ENCODE measurements around the gene ABLIM1. TPM values are rescaled to one million over a fixed set of nuclear protein-coding genes. Genes with fewer than 3 reads are reported as not detected.
A peak's percentile ranks its signal among the peaks of the same experiment; 100 is the strongest.

ABLIM1 gene
- total and polyA plus RNA-seq, 2 experiments from 2014 or later = 21.9 to 45.1 TPM

DNA sequence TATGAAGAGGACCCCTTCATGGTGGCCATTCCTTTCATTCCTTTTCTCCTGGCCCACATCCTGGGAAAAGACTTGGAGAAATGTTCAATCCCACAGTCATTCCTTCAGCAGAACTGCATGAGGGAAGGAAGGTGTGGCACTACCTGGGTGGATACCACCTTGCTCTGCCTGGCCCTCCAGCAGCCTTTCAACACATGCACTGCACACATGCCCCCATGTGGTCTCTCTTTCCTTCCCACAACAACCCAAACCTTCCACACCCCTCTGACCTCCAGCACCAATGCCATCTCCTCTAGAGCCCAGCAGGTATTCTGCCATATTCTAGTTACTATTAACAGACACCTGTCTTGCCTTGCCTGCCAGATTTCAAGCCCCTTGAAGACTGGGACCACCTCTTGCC is 213.3 kb downstream of the ABLIM1 start:
- ATAC-seq (no peak), DNase-seq (ENCODE audit: low spot score) (no peak)
- H3K4me2 ChIP-seq = no peak overlapping the region
- H3K27ac ChIP-seq (ENCODE audit: low read depth) = no peak overlapping the region
- no peaks in the 10 kb centered on the region; the same call in 1 of the 2 replicates for H3K4me1 ChIP-seq (ENCODE audit: insufficient read depth)
- no peak overlapping the region for H3K4me3 Mint-ChIP-seq
- H3K27me3 ChIP-seq (ENCODE audit: insufficient read depth) = no peaks in the 10 kb centered on the region
- no peaks in the 10 kb centered on the region for H3K9me3 Mint-ChIP-seq
- H4K20me1 ChIP-seq (replicated peaks; ENCODE audit: insufficient read depth) = no peaks in the 10 kb centered on the region; the same call in 1 of the 2 replicates
- H2AFZ ChIP-seq = no peak overlapping the region
- no peaks in the 10 kb centered on the region; the same call in 1 of the 2 replicates for H3K36me3 ChIP-seq (ENCODE audit: insufficient read depth)
- H3K4me3 ChIP-seq = no peak overlapping the region
- no peak overlapping the region for H3K27ac Mint-ChIP-seq
- H3K27me3 Mint-ChIP-seq (ENCODE audit: insufficient read depth, low read depth, poor library complexity) = peaks cover 2% of the 10 kb centered on the region
- no peaks in the 10 kb centered on the region for H3F3A ChIP-seq (replicated peaks; ENCODE audit: low read depth)
- no peaks in the 10 kb centered on the region for H3K79me2 ChIP-seq (replicated peaks; ENCODE audit: insufficient read depth)
- H3K4me1 Mint-ChIP-seq = peaks cover 2% of the 10 kb centered on the region; the same call in 2 of the 3 replicates
- TF ChIP-seq STAT1 (IDR thresholded peaks at IDR 0.05; ENCODE audit: unreplicated experiment) (no peak), POLR2AphosphoS5 (IDR thresholded peaks at IDR 0.05; ENCODE audit: low read depth) (no peak)
- TF ChIP-seq, protein P1, sequence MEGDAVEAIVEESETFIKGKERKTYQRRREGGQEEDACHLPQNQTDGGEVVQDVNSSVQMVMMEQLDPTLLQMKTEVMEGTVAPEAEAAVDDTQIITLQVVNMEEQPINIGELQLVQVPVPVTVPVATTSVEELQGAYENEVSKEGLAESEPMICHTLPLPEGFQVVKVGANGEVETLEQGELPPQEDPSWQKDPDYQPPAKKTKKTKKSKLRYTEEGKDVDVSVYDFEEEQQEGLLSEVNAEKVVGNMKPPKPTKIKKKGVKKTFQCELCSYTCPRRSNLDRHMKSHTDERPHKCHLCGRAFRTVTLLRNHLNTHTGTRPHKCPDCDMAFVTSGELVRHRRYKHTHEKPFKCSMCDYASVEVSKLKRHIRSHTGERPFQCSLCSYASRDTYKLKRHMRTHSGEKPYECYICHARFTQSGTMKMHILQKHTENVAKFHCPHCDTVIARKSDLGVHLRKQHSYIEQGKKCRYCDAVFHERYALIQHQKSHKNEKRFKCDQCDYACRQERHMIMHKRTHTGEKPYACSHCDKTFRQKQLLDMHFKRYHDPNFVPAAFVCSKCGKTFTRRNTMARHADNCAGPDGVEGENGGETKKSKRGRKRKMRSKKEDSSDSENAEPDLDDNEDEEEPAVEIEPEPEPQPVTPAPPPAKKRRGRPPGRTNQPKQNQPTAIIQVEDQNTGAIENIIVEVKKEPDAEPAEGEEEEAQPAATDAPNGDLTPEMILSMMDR (conservative IDR thresholded peaks at IDR 0.05; ENCODE audit: low read depth in 2 of 2) = peak in 1 of 2 experiments; percentile 18; a peak in 2 of 4 replicates
- no peaks in the 10 kb centered on the region for H3K9me2 ChIP-seq (ENCODE audit: insufficient read depth)
- peaks cover 11% of the 10 kb centered on the region; the same call in 2 of the 3 replicates for H3K36me3 Mint-ChIP-seq (ENCODE audit: low read depth)

DNA sequence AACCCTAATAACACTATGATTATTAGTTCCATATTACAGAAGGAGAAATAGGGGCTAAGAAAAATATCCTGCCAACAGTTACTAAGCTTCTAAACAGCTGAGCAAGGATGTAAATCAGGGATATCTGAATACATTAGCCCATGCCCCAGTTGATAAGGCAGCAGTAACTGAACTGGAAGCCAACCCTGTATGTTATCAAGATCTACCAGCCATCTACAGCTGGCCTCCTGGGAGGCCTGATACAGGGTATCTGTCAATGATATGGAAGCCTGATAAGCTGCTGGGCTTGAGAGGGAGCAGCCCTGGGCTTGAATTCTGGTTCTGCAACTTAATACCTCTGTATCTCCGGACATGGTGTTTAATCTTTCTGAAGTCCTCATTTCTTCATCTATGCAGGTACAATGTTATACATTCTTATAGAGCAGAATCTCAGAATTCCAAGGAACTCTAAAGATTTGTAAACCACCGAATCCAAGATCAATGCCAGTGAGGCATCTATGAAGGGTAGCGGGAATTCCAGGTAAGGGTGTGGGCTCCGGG is 215.9 kb downstream of the ABLIM1 start:
- no peaks in the 10 kb centered on the region for H3K9me2 ChIP-seq (ENCODE audit: insufficient read depth)
- Mint-ChIP-seq H3K27ac (no peak overlapping the region), H3K36me3 (ENCODE audit: low read depth) (peaks cover 25% of the 10 kb centered on the region; the same call in 2 of the 3 replicates), H3K9me3 (no peaks in the 10 kb centered on the region), H3K4me1 (no peaks in the 10 kb centered on the region; the same call in 2 of the 3 replicates), H3K4me3 (no peak overlapping the region), H3K27me3 (ENCODE audit: insufficient read depth, low read depth, poor library complexity) (peaks cover 2% of the 10 kb centered on the region)
- H3K36me3 ChIP-seq (ENCODE audit: insufficient read depth) = no peaks in the 10 kb centered on the region; the same call in 1 of the 2 replicates
- no peak overlapping the region for H3K27ac ChIP-seq (ENCODE audit: low read depth)
- no peaks in the 10 kb centered on the region for H3K4me1 ChIP-seq (ENCODE audit: insufficient read depth)
- DNase-seq (ENCODE audit: low spot score) = no peak
- H3F3A ChIP-seq (replicated peaks; ENCODE audit: low read depth) = no peaks in the 10 kb centered on the region
- no peak overlapping the region for H3K4me3 ChIP-seq
- no peaks in the 10 kb centered on the region; the same call in 1 of the 2 replicates for H4K20me1 ChIP-seq (replicated peaks; ENCODE audit: insufficient read depth)
- H3K27me3 ChIP-seq (ENCODE audit: insufficient read depth) = no peaks in the 10 kb centered on the region
- H3K79me2 ChIP-seq (replicated peaks; ENCODE audit: insufficient read depth) = no peaks in the 10 kb centered on the region
- no peak for ATAC-seq
- H2AFZ ChIP-seq = no peak overlapping the region
- H3K4me2 ChIP-seq = no peak overlapping the region
- TF ChIP-seq, protein P2, sequence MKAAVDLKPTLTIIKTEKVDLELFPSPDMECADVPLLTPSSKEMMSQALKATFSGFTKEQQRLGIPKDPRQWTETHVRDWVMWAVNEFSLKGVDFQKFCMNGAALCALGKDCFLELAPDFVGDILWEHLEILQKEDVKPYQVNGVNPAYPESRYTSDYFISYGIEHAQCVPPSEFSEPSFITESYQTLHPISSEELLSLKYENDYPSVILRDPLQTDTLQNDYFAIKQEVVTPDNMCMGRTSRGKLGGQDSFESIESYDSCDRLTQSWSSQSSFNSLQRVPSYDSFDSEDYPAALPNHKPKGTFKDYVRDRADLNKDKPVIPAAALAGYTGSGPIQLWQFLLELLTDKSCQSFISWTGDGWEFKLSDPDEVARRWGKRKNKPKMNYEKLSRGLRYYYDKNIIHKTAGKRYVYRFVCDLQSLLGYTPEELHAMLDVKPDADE (IDR thresholded peaks at IDR 0.05) = no peak
- TF ChIP-seq EZH2phosphoT487 (IDR thresholded peaks at IDR 0.05; ENCODE audit: unreplicated experiment) (no peak), EZH2 (IDR thresholded peaks at IDR 0.05; ENCODE audit: low read depth, unreplicated experiment) (no peak), CREB1 (CRISPR knock-in tag; IDR thresholded peaks at IDR 0.05; ENCODE audit: low read depth) (no peak), ZNF114 (CRISPR knock-in tag; IDR thresholded peaks at IDR 0.05) (no peak)
- TF ChIP-seq, protein P1 (conservative IDR thresholded peaks at IDR 0.05; ENCODE audit: low read depth in 2 of 2) = no peak
- TF ChIP-seq, protein P3, sequence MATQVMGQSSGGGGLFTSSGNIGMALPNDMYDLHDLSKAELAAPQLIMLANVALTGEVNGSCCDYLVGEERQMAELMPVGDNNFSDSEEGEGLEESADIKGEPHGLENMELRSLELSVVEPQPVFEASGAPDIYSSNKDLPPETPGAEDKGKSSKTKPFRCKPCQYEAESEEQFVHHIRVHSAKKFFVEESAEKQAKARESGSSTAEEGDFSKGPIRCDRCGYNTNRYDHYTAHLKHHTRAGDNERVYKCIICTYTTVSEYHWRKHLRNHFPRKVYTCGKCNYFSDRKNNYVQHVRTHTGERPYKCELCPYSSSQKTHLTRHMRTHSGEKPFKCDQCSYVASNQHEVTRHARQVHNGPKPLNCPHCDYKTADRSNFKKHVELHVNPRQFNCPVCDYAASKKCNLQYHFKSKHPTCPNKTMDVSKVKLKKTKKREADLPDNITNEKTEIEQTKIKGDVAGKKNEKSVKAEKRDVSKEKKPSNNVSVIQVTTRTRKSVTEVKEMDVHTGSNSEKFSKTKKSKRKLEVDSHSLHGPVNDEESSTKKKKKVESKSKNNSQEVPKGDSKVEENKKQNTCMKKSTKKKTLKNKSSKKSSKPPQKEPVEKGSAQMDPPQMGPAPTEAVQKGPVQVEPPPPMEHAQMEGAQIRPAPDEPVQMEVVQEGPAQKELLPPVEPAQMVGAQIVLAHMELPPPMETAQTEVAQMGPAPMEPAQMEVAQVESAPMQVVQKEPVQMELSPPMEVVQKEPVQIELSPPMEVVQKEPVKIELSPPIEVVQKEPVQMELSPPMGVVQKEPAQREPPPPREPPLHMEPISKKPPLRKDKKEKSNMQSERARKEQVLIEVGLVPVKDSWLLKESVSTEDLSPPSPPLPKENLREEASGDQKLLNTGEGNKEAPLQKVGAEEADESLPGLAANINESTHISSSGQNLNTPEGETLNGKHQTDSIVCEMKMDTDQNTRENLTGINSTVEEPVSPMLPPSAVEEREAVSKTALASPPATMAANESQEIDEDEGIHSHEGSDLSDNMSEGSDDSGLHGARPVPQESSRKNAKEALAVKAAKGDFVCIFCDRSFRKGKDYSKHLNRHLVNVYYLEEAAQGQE (IDR thresholded peaks at IDR 0.05; ENCODE audit: unreplicated experiment) = no peak
